Activated effector memory CD4-positive, alpha-beta T cell treated with Interleukin-2 at 50 U/mL for 16 hours (primary cell): ENCODE measurements around the gene PSG5.
"Not testable (repeated sequence)": the region's sequence is repeated elsewhere in the genome, so short reads cannot be mapped to it uniquely, and the experiment has no call there.

Experiments
- DNase-seq: peaks from one replicate; pipeline ENCODE4 v3.0.0-alpha.2; 2020

Gene PSG5

GRCh38 chr19:43181869-43182771, 4.2 kb downstream of the PSG5 start:
- not testable (repeated sequence) for DNase-seq

- DNase-seq, result not testable (repeated sequence)
Measured at GRCh38 chr19:43179569-43180147, 6.7 kb downstream of the PSG5 start.

- DNase-seq, result not testable (repeated sequence)
Measured at GRCh38 chr19:43178577-43178976, 7.8 kb downstream of the PSG5 start.

- not testable (repeated sequence) for DNase-seq
Measured at GRCh38 chr19:43165906-43166305, 20.4 kb downstream of the PSG5 start.

GRCh38 chr19:43163135-43163534, 23.2 kb downstream of the PSG5 start:
- DNase-seq, result not testable (repeated sequence)

GRCh38 chr19:43162261-43162660, 24.1 kb downstream of the PSG5 start:
- not testable (repeated sequence) for DNase-seq

- DNase-seq, result no peak
Measured at GRCh38 chr19:43152214-43152613, 34.1 kb downstream of the PSG5 start.

GRCh38 chr19:43149788-43150187, 36.5 kb downstream of the PSG5 start:
- DNase-seq, result not testable (repeated sequence)

GRCh38 chr19:43148233-43148632, 38.1 kb downstream of the PSG5 start:
- DNase-seq, result no peak

- not testable (repeated sequence) for DNase-seq
Measured at GRCh38 chr19:43141763-43142162, 44.6 kb downstream of the PSG5 start.

GRCh38 chr19:43132696-43133095, 53.6 kb downstream of the PSG5 start:
- no peak for DNase-seq

GRCh38 chr19:43131281-43131842, 55.0 kb downstream of the PSG5 start:
- DNase-seq, result not testable (repeated sequence)

GRCh38 chr19:43129197-43129596, 57.1 kb downstream of the PSG5 start:
- DNase-seq, result not testable (repeated sequence)

GRCh38 chr19:43127336-43127735, 59.0 kb downstream of the PSG5 start:
- not testable (repeated sequence) for DNase-seq

GRCh38 chr19:43126720-43127119, 59.6 kb downstream of the PSG5 start:
- DNase-seq, result no peak

GRCh38 chr19:43124360-43124759, 62.0 kb downstream of the PSG5 start:
- no peak for DNase-seq

- not testable (repeated sequence) for DNase-seq
Measured at GRCh38 chr19:43120433-43121026, 65.8 kb downstream of the PSG5 start.

- not testable (repeated sequence) for DNase-seq
Measured at GRCh38 chr19:43119526-43119925, 66.8 kb downstream of the PSG5 start.
